Spleen (tissue), 11 donors: ENCODE results near the gene FADS1. TPM values are rescaled to one million over a fixed set of nuclear protein-coding genes. Genes with fewer than 3 reads are reported as not detected.
A peak's percentile ranks its signal among the peaks of the same experiment; 100 is the strongest.

Experiments
- DNase-seq: peaks from one replicate; pipeline ENCODE4 v3.0.0-alpha.2; 2020
- H3K27ac ChIP-seq, 8 donors: fragments of 200-600 bp; sonication (generic) in 7 of 8; 1 replicate in 4 of 8; 2 replicates in 4 of 8; pipeline versions ENCODE4 v1.5.0 to v1.8.0; 2016 to 2021; ENCODE audit warnings: inconsistent platforms in 4 of 8, mild to moderate bottlenecking in 4 of 8, moderate library complexity in 1 of 8
- H3K27me3 ChIP-seq, 7 donors: fragments of 200-600 bp; sonication (generic) in 6 of 7; replicated peaks in 1 of 7; 1 replicate in 4 of 7; 2 replicates in 3 of 7; pipeline versions ENCODE4 v1.5.0 to v1.8.0; 2016 to 2021; ENCODE audit warnings: inconsistent platforms in 3 of 7, mild to moderate bottlenecking in 1 of 7
- H3K36me3 ChIP-seq, 6 donors: fragments of 200-600 bp; sonication (generic) in 5 of 6; 1 replicate in 4 of 6; 2 replicates in 2 of 6; pipeline versions ENCODE4 v1.5.0 to v1.8.0; 2016 to 2021; ENCODE audit warnings: inconsistent platforms in 2 of 6
- H3K4me1 ChIP-seq, 6 donors: fragments of 200-600 bp; sonication (generic) in 5 of 6; 1 replicate in 3 of 6; 2 replicates in 3 of 6; pipeline versions ENCODE4 v1.5.0 to v1.8.0; 2016 to 2021; ENCODE audit warnings: inconsistent platforms in 3 of 6
- H3K4me3 ChIP-seq, 8 donors: fragments of 200-600 bp; sonication (generic) in 7 of 8; 1 replicate in 4 of 8; 2 replicates in 4 of 8; pipeline versions ENCODE4 v1.5.0 to v1.8.0; 2016 to 2021; ENCODE audit warnings: inconsistent platforms in 4 of 8, mild to moderate bottlenecking in 4 of 8, moderate library complexity in 2 of 8
- H3K9me3 ChIP-seq, 8 donors: fragments of 200-600 bp; sonication (generic) in 7 of 8; 1 replicate in 4 of 8; 2 replicates in 4 of 8; pipeline versions ENCODE4 v1.5.0 to v1.8.0; 2016 to 2021; ENCODE audit warnings: inconsistent platforms in 4 of 8
- POLR2A ChIP-seq, 3 donors: fragments of 450-650 bp; IDR thresholded peaks; one replicate each; pipeline ENCODE4 v1.5.1; 2017; ENCODE audit warnings: antibody characterized with exemption in 3 of 3, mild to moderate bottlenecking in 1 of 3
- POLR2AphosphoS5 ChIP-seq, 3 donors: sonication (generic); formaldehyde crosslinking; IDR thresholded peaks; one replicate each; pipeline ENCODE4 v1.5.1; 2017; ENCODE audit warnings: antibody characterized with exemption in 3 of 3
- WGBS, 5 donors: extraction: QIAGEN DNeasy Blood & Tissue Kit in 3 of 5; methylation state at CpG; one replicate each; pipeline versions ENCODE4 v1.1.5 to v1.1.7; 2013 to 2018; 5-methylcytosine and 5-hydroxymethylcytosine counted together
- intact Hi-C: fragments of 100-400 bp; cut with DNase I; formaldehyde crosslinking; loops from one replicate; pipeline ENCODE4 v1.15.0; 2023; ENCODE audit warnings: low total_unique reads
- polyA plus RNA-seq, 3 donors: library from polyadenylated mRNA; stranded (reverse); fragments of 200-250 nt; gene quantifications; one replicate each; pipeline ENCODE4 v1.2.1, GENCODE V29; 2013
- total RNA-seq, 7 donors: library from RNA; depleted of rRNA in 3 of 7; stranded (reverse); fragments of >200 nt in 3 of 7; fragmentation: NEBNext Ultra II Directional in 4 of 7; extraction: Animal tissue kit (Norgen Biotek cat#: 25700) in 4 of 7; gene quantifications; one replicate each; pipeline versions ENCODE4 v1.1.0 to v1.2.1, GENCODE V29; 2016 to 2021
- TF ChIP-seq, protein P1 (sequence below), 11 experiments: fragments of 200-600 bp in 7 of 11; fragments of 450-650 bp in 4 of 11; sonication (generic) in 4 of 11; IDR thresholded peaks in 8 of 11; conservative IDR thresholded peaks in 3 of 11; 1 replicate in 7 of 11; 2 replicates in 4 of 11; pipeline versions ENCODE4 v1.4.0 to v1.8.0; 2016 to 2021; ENCODE audit warnings: antibody characterized with exemption in 11 of 11, inconsistent platforms in 4 of 11, mild to moderate bottlenecking in 1 of 11
- donor health status: healthy with polysubstance abuse.
- donor health status: DM: no; HTN: no; CAD: no; lungs with moderate emphysema.
- donor health status: DM: no; HTN: no; CAD: no.
- donor health status: Bipolar disorder and iron deficiency.
- donor health status: healthy.
- donor health status: DM: no; HTN: no; CAD: no.
- donor health status: DM: yes; HTN: yes; CAD: no.

FADS1 gene
- total and polyA plus RNA-seq, 10 donors: 2.2 to 25.6 (median 10.4) TPM

DNA sequence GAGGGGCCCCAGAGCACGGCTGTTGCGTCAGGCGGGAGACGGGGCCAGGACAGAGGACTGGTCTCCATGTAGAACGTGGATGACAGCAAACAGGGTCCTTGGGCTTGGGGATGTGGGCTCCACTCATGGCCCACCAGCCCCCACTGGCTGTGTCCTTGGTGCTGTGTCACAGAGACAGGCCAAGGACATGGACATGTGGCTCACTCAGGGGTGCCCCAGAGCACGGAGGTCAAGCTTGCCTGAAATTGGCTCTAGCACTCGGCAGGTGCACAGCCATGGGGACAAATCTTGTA is 25.7 kb upstream of the FADS1 start:
- WGBS, 5 donors: 93 to 95% (median 94%) methylated on average over 7 of the region's 7 CpGs
- no peak overlapping the region for H3K27ac ChIP-seq
- intact Hi-C loops: no loop called here
- H3K27me3 ChIP-seq: no peaks in the 10 kb centered on the region
- H3K4me3 ChIP-seq: no peak overlapping the region
- DNase-seq: peak; percentile 28
- peaks cover 0 to 50% (median 0%) of the 10 kb centered on the region in 6 donors for H3K36me3 ChIP-seq
- H3K9me3 ChIP-seq: no peaks in the 10 kb centered on the region
- no peaks in the 10 kb centered on the region for H3K4me1 ChIP-seq
- TF ChIP-seq POLR2AphosphoS5 (IDR thresholded peaks at IDR 0.05) (no peak), POLR2A (IDR thresholded peaks at IDR 0.05) (no peak)
- TF ChIP-seq, protein P1, sequence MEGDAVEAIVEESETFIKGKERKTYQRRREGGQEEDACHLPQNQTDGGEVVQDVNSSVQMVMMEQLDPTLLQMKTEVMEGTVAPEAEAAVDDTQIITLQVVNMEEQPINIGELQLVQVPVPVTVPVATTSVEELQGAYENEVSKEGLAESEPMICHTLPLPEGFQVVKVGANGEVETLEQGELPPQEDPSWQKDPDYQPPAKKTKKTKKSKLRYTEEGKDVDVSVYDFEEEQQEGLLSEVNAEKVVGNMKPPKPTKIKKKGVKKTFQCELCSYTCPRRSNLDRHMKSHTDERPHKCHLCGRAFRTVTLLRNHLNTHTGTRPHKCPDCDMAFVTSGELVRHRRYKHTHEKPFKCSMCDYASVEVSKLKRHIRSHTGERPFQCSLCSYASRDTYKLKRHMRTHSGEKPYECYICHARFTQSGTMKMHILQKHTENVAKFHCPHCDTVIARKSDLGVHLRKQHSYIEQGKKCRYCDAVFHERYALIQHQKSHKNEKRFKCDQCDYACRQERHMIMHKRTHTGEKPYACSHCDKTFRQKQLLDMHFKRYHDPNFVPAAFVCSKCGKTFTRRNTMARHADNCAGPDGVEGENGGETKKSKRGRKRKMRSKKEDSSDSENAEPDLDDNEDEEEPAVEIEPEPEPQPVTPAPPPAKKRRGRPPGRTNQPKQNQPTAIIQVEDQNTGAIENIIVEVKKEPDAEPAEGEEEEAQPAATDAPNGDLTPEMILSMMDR (IDR thresholded peaks at IDR 0.05 in 8 of 11, conservative IDR thresholded peaks at IDR 0.05 in 3 of 11): no peak

DNA sequence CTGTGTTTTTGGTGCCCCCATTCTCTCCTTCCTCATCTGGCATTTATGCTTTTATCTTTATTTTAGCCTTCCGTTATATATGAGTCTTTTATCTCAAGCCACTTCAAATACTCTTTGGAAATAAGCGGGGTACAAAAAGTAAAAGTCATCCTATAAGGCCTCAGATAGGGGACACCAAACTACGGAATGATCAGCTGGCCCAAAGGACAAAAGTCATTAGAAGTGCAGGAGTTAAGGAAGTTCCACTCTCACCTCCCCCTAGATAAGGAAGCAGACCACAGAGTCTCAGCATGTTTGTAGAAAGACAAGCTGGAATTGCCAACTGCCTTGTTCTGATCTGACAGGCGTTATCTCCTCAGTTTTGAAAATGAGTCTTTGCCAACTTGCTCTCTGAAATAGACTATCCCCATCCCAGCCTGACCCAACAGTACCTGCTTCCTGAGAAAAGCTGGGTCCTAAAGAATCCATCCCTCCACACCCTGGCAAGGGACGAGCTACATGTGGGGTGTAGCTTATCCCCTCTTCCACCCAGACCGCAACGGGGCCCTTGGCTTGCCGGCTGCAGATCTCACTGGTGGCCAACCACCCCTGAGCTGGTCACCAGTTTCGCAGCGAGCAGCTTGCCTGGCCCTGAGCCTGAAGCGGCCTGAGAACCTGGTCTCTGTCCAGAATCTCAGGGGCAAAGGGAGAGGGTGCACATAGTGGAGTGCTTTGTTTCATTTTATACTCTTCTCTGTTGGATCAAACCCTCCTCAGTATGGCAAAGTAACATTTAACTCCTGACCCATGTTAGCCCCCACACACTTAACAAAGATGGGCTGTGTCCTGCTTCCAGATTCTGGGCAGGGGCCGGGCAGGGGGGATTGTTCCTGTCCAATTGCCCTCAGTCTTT is 25.1 kb upstream of the FADS1 start:
- intact Hi-C loops: no loop called here
- no peaks in the 10 kb centered on the region for H3K27me3 ChIP-seq
- no peaks in the 10 kb centered on the region for H3K4me1 ChIP-seq
- 83 to 91% (median 88%) methylated on average over 12 of the region's 12 CpGs for WGBS, 5 donors
- H3K27ac ChIP-seq: no peak overlapping the region
- DNase-seq: peak; percentile 45
- H3K4me3 ChIP-seq: no peak overlapping the region
- H3K9me3 ChIP-seq: no peaks in the 10 kb centered on the region
- peaks cover 0 to 48% (median 0%) of the 10 kb centered on the region in 6 donors for H3K36me3 ChIP-seq
- no peak for TF ChIP-seq POLR2AphosphoS5 (IDR thresholded peaks at IDR 0.05)
- TF ChIP-seq, protein P1 (IDR thresholded peaks at IDR 0.05 in 8 of 11, conservative IDR thresholded peaks at IDR 0.05 in 3 of 11): no peak
- no peak for TF ChIP-seq POLR2A (IDR thresholded peaks at IDR 0.05)

DNA sequence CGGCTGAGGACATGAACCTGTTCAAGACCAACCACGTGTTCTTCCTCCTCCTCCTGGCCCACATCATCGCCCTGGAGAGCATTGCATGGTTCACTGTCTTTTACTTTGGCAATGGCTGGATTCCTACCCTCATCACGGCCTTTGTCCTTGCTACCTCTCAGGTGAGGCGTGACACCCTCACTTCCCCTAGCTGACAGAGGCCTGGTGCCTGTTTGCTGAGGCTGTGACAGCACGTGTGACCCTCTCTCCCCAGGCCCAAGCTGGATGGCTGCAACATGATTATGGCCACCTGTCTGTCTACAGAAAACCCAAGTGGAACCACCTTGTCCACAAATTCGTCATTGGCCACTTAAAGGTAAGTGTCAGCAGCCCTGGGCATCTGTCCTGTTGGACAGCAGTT is 23.6 kb upstream of the FADS1 start:
- Histone ChIP-seq H3K36me3 (peaks cover 0 to 48% (median 0%) of the 10 kb centered on the region in 6 donors), H3K9me3 (no peaks in the 10 kb centered on the region), H3K4me1 (peaks cover 0 to 13% (median 3%) of the 10 kb centered on the region in 6 donors), H3K4me3 (no peak overlapping the region), H3K27me3 (no peaks in the 10 kb centered on the region), H3K27ac (no peak overlapping the region)
- TF ChIP-seq, protein P1 (IDR thresholded peaks at IDR 0.05 in 8 of 11, conservative IDR thresholded peaks at IDR 0.05 in 3 of 11): no peak
- TF ChIP-seq POLR2A (IDR thresholded peaks at IDR 0.05) (no peak), POLR2AphosphoS5 (IDR thresholded peaks at IDR 0.05) (no peak)
- intact Hi-C loops: no loop called here
- DNase-seq: peak; percentile 29
- 89 to 95% (median 94%) methylated on average over 7 of the region's 7 CpGs for WGBS, 5 donors

DNA sequence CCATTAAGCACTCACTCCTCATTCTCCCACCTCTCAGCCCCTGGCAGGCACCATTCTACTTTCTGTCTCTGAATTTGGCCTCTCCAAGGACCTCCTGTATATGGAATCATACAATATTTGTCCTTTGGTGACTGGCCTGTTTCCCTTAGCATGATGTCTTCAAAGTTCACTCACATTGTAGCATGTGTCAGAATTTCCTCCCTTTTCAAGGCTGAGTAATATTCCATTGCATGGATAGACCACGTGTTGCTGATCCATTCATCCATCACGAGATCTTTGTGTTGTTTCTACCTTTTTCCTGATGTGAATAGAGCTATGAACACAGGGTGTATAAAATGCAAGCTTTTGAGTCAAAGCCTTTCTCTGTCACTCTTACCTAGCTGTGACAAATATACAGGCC is 22.9 kb upstream of the FADS1 start:
- Histone ChIP-seq H3K27me3 (no peaks in the 10 kb centered on the region), H3K4me1 (peaks cover 0 to 19% (median 10%) of the 10 kb centered on the region in 6 donors)
- 91 to 98% (median 94%) methylated on average over 2 of the region's 2 CpGs for whole genome bisulfite sequencing, 5 donors

More for the DNA sequence above, 22.9 kb upstream of the FADS1 start:
- H3K4me3 ChIP-seq: no peak overlapping the region
- intact Hi-C loops: no loop called here
- peaks cover 0 to 48% (median 0%) of the 10 kb centered on the region in 6 donors for H3K36me3 ChIP-seq
- no peak overlapping the region for H3K27ac ChIP-seq
- TF ChIP-seq POLR2A (IDR thresholded peaks at IDR 0.05) (no peak), POLR2AphosphoS5 (IDR thresholded peaks at IDR 0.05) (no peak)
- TF ChIP-seq, protein P1 (IDR thresholded peaks at IDR 0.05 in 8 of 11, conservative IDR thresholded peaks at IDR 0.05 in 3 of 11): no peak
- DNase-seq: no peak
- no peaks in the 10 kb centered on the region for H3K9me3 ChIP-seq
